Body of pancreas (tissue), 4 donors: Measurements from ENCODE around the gene IL22.

ENCODE experiments used
- POLR2A ChIP-seq, 3 donors: fragments of 450-650 bp; IDR thresholded peaks; one replicate each; pipeline ENCODE4 v1.6.1; 2016; ENCODE audit warnings: antibody characterized with exemption in 3 of 3, mild to moderate bottlenecking in 2 of 3
- TF ChIP-seq, protein P1 (sequence below), 7 experiments: fragments of 450-650 bp in 4 of 7; fragments of 200-600 bp in 3 of 7; sonication (generic) in 3 of 7; IDR thresholded peaks; one replicate each; pipeline ENCODE4 v1.5.1; 2016 to 2019; ENCODE audit warnings: antibody characterized with exemption in 7 of 7

DNA sequence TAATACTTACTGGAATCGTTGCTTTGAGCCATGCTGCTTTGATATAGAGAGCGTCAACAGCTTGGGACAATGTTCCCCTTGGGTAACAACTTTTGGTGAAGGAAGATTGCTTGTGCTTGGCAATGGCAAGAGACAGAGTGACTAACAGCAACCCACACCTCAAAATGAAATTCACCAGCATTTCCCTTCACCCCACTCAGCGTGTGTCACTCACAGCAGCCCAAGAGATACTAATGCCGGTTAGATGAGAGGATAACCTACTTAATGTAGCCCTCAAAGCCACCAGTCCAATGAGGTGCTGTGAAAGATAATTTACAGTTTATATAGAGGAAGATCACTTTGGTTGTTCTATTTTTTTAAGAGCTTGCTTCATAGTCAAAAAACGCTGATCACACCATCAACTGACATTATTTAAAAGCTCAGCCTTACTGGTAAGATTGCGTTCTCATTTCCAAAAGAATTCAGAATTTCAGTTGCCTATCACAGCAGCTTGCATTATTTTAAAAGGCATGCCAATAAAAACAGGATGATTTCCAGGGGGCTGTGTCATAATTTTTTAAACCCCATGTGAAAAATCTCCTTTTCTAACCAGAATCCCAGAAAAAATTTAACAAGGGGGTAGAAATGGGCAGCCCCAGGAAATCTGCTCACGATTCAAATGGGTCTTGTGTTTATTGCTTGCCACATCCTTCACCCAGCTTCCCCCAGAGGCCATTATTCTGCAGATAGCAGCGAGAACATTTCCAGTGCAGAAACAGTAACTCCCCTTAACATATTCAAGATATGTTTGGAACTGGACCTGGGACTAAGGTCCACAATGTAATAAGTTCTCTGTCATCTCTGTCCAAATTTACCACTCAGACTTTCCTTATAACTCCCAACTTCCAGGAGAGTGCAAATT is 27.6 kb downstream of the IL22 start, which contains the start of gene IL26:
- TF ChIP-seq, protein P1, sequence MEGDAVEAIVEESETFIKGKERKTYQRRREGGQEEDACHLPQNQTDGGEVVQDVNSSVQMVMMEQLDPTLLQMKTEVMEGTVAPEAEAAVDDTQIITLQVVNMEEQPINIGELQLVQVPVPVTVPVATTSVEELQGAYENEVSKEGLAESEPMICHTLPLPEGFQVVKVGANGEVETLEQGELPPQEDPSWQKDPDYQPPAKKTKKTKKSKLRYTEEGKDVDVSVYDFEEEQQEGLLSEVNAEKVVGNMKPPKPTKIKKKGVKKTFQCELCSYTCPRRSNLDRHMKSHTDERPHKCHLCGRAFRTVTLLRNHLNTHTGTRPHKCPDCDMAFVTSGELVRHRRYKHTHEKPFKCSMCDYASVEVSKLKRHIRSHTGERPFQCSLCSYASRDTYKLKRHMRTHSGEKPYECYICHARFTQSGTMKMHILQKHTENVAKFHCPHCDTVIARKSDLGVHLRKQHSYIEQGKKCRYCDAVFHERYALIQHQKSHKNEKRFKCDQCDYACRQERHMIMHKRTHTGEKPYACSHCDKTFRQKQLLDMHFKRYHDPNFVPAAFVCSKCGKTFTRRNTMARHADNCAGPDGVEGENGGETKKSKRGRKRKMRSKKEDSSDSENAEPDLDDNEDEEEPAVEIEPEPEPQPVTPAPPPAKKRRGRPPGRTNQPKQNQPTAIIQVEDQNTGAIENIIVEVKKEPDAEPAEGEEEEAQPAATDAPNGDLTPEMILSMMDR (IDR thresholded peaks at IDR 0.05) = no peak
- TF ChIP-seq POLR2A (IDR thresholded peaks at IDR 0.05) = no peak
